Stimulated activated CD4-positive, alpha-beta T cell treated with anti-CD3 and anti-CD28 coated beads, TNF-alpha, amount 100 ng/mL, for 48 hours (primary cell): ENCODE results near the gene ANKRD36.
A peak's percentile ranks its signal among the peaks of the same experiment; 100 is the strongest.
"Not testable (repeated sequence)": the region's sequence is repeated elsewhere in the genome, so short reads cannot be mapped to it uniquely, and the experiment has no call there.

Experiments used
- DNase-seq, 3 donors: peaks; one replicate each; pipeline ENCODE4 v3.0.0-alpha.2; 2020; ENCODE audit warnings: low read depth in 3 of 3

Gene ANKRD36

DNA sequence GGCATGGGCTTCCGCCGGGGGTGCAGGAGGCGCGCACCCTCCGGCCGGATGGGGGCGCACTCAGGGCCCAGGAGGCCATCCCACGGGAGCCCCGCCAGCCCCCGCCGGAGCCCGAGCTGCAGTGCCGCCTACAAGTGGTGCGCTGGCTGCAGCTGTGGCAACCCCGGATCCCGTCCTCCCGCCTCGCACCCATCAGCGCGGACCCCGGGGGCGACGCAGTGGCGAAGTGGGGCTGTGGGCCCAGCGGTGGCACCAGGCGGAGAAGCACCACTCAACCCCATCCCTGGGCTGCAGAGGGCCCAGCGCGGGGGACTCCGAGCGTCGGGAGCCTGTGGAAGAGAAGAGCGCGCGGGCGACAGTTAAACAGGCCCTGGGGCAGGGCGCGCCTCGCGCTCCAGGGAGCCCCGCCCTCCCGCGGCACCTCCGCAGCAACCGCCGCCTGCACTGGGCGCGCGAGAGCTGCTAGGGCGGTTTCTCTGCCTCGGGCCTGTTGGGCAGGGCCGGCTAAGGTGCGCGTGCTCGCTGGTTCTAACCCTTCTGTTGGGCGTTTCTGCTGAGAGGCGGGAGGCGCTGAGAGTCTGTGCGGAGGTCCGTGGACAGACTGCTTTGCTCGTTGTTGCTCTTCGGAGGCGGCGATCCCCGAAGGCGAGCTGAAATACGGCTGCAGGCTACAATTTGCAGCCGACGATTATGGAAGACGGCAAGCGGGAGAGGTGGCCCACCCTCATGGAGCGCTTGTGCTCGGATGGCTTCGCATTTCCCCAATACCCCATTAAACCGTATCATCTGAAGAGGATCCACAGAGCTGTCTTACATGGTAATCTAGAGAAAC is at the start of gene ANKRD36:
TSS of gene ANKRD36 (plus strand) at position 104 of the 832 bp plus-strand sequence. CDS start at position 691, 587 bp downstream.
- DNase-seq = peak; percentile 77 to 82 (median 81)

DNA sequence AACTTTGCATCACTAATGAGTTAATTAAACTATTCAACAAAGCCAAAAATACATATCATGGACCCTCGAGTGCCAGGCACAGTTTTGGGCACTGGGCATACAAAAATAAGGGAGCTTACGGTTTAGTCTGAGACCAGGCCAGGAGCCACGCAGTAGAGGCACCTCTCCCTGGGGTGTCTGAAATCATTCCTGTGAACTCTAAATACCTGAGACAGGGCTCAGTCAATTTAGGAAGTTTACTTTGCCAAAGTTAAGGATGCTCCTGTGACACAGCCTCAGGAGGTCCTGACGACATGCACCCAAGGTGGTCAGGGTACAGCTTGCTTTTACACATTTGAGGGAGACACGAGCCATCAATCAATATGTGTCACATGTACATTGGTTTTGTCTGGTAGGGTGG is 46.9 kb upstream of the ANKRD36 start:
- not testable (repeated sequence) for DNase-seq

DNA sequence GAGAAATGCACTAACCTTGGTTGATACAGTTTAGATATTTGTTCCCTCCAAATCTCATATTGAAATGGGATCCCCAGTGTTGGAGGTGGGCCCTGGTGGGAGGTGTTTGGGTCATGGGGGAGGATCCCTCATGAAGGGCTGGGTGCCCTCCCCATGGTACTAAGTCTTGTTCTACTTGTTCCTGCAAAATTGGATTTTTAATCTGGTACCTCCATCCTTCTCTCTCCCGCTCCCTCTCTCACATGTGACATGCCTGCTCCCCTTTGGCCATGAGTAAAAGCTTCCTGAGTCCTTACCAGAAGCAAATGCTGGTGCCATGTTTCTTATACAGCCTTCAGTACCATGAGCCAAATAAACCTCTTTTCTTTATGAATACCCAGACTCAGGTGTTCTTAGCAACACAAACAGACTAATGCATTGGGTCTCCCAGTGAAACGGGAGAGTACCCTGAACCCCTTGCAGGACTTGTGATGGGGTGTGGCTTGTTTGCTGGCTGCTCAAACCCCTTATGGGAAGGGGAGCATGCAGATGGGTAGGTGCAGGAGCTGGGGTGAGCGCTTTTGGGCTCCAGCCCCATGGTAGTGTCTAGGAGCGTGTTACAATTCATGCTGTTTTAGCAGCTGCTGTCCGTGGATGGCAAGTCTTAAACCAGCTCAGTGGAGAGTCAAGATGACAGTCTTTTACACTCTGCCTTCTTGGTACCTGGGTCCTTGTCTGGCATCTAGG is 45.5 kb upstream of the ANKRD36 start:
- no peak for DNase-seq

DNA sequence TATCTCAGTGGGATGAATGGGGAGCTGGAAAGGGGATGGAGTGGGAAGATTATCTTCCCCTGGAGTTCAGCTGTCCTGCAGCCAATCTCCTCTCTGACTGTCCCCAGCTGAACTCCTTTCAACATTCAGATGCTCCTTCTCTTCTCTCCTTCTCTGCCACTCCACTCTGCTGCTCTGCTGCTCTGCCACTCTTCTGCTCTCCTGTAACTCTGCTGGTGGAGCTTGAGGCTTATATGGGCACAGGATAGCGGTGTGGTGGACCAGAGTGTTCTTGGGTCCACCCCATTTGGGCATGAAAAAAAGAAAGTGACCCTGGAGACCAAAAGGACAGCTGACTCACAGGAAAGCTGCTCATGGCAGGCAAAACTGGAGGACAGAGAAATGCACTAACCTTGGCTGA is 44.9 kb upstream of the ANKRD36 start:
- no peak for DNase-seq

DNA sequence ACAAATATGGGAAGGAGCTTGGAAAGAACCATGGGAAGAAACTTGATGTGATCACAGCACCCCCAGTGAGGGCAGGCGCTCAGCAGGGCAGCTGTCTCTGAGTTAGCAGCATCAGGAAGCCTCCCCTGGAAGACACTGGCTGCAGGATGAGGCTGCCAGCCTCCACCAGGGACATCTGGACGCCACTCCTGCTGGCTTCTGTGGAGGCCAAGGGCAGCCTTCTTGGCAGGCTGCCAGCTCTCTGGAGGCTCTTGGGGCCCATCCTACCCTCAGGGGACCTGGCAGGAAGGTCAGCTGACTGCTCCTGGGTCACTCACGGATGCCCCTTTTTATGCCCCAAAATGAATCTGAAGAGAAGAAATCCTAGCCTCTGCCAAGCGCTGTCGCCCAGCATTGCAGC is 44.2 kb upstream of the ANKRD36 start:
- not testable (repeated sequence) for DNase-seq

DNA sequence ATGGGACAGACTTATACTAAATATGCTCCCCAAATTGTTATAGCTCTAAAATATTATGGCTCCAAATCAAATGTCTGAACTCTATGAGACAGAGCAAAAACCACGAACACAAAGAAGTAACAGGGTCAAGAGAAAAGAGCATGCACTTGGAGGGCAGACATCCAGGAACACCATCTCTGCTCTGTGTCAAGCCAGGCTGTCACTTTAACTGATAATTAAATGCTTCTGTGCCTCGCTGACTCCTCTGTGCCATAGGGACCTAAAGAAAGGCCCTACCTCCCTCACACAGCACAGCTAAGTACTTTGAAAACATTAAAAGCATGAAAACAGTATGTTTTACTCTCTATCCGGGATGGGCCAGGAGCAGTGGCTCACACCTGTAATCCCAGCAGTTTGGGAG is 42.0 kb upstream of the ANKRD36 start:
- DNase-seq = not testable (repeated sequence)

DNA sequence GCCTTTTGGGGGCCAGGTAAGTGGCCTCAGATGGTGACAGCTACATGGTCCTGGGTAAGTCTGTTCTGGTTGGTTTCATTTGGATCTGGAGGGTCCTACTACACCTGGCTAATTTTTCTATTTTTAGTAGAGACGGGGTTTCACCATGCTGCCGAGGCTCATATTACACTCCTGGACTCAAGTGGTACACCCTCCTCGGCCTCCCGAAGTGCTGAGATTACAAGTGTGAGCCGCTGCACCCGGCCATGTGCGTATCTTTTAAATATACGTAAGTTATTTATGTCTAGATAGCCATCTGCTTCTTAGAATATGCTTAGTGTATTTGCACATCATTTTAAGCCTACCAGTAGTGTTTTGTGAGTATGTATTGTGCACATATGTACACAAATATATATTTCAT is 35.7 kb upstream of the ANKRD36 start:
- DNase-seq = not testable (repeated sequence)

DNA sequence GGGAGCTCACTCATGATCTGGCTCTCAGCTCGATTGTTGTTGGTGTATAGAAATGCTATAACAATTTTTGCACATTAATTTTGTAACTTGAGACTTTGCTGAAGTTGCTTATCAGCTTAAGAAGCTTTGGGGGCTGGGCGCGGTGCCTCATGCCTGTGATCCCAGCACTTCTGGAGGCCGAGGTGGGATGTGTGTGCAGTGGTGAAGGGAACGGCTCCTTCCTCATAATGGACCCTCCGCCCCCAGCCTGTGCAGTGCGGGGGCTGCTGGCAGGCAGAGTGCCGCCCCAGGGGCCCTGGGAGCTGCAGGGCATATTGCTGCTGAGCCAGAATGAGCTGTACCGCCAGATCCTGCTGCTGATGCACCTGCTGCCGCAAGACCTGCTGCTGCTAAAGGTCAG is 32.1 kb upstream of the ANKRD36 start:
- DNase-seq = not testable (repeated sequence)

DNA sequence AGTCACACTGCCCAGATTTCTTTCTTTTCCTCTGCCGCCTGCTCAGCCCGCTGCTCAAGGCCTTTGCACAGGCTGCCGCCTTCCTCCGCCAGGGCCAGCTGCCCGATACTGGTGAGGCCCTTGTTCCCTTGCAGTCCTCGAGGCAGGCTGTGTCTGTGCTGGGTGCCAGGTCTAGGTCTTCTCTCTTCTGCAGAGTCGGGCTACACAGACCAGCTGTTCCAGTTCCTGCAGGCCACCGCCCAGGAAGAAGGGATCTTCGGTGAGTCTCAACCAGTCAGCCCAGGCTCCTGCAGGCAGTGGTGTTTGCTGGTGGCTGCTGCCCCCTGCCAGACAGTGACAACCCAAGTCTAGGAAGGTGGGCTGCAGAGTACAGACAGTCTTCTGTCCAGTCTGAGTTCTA is 30.7 kb upstream of the ANKRD36 start:
- not testable (repeated sequence) for DNase-seq

DNA sequence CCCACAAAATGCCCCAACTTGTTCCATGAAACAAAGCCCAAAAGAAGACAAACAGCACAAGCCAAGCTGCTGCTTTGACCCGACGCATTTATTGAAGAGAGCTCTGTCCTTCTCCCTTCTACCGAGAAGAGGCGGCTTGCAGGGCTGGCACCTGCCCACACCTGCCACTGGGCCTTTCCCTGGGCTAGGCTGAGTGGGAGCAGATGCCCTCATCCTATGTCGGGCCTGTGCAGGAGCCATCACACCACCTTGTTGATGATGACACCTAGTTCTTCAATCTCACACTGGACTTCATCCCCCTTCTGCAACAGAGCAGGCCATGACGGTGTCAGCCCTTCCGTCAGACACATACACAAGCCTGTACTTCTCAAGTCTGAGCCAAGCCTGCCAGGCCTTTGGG is 29.4 kb upstream of the ANKRD36 start:
- not testable (repeated sequence) for DNase-seq

DNA sequence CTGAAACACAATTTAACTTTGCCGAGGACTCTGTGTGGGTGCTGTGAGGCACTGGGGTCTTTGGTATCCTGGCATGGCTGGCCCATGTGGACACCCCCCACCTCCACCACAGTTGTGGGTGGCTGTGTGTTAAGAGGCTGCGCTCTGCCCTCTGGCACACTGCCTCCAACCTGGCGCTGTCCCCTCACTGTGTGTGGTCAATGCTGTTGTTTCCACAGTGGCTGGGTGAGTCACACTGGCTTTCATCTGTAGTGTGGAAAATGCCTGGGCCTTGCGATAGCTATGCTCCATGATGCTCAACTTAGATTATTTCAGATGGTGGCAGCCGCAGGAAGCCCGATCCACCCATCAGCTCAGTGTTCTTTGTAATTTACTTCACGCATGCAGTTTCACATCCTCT is 27.9 kb upstream of the ANKRD36 start:
- DNase-seq = not testable (repeated sequence)

DNA sequence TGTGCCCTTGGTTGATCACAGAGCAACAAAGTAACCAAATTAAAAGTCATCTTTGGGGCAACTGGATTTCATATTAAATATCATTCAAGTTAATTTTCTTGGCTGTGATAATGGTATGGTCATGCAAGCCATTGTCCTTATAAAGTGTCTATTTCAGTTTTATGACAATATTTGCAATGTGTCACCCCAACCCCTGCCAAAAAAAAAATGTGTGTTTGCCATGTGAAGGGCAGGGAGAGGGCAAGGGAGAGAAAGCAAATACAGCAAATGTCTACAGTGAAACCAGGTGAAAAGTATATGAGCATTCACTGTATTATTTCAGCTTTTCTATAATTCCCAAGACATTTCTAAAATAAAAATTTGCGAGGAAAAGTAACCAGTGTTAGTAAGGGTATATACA is 24.2 kb upstream of the ANKRD36 start:
- not testable (repeated sequence) for DNase-seq

DNA sequence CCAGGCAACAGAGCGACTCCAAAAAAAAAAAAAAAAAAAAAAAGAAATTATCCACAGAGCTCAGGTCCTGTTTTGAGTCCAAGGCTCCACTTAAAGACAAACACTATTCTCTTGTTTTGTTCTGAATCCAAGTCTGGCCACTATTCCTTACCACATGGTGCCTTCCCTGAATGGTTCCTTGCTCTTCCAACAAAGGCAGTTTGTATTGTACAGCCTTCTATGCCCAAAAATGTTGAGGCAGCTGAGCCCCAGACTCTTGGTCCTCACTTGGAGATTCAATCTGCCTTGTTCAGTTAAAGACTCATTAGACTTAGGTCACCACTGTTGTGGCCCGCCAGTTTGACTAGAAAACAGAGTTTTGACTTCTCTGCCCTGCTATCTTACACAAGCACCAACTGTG is 20.0 kb upstream of the ANKRD36 start:
- DNase-seq = not testable (repeated sequence)

DNA sequence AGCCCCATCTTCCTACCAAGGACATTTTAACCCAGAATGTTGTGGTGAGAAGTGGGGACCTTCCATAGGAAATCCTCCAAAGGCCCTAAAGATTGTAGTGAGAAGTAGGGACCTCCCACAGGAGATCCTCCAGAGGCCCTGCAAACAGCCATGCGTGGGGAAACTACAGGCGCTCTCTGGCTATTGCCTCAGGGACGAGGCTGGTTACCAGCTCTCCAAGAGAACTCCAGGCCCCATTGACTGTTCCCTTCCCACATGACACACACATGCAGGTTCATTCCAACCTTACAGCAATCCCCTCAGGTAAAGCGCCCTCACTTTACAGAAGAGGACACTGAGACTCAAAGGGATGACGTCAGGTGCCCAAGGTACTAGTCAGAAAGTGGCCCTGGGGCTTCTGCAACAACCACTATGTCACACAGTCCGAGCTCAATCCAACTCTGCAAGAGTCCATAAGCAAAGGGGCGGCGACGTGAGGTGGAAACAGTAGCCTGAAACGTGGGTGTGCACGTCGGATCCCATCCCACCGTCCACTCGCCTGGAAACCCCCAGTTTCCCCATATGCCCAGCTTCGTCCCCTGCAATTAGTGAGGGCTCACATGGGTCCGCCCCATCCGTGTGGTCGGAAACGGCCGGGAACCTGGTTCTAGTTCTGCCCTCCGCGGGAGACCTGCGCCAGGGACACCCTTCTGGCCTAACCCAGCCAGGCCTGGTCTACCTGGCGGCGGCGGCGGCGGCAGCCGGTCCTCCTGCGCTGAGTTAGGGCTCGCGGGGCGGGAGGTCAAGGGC is 18.8 kb upstream of the ANKRD36 start:
- not testable (repeated sequence) for DNase-seq

DNA sequence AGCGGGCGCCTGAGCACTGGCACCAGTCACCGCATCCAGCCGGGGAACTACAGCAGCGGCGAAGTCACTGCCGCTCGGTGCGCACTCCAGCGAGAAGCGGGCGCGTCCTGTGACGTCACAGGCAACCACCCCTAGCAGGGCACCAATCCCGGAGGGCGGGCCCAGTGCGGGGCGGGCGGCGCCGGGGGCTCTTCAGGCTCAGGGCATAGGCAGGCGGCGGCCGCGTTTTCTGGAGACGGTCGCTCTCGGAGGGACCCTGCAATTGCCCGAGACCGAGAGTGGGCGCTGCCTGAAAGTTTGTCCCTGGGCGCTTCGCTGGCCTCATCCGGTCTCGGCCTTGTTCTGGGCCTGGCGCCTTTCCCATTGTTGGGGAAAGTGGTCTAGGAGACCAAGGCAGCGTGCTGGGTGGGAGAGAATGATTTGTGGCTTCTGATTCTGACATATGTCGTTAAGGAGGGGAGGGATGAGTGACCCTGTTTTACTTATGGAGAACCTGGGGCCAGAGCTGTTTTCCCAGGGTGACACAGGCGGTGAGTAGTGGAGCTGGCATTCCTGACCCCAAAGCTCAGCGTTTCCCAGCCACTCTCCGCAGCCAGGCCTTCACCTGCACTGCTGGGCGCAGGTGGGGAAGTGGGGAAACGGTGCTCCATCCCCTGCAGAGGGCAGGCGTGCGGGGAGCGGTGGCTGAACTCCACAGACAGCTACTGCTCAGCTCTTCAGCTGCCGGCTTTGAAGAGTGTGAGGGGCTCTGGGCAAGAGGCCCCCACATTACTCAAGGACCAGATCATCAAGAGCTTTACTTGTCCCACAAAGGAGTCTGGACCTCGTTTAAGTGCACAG is 18.0 kb upstream of the ANKRD36 start, which contains the start of gene FAHD2B:
TSS of gene FAHD2B (minus strand) at position 111 of the 840 bp plus-strand sequence. CDS start 3,176 bp downstream, outside the sequence.
- peak; percentile 63 to 83 (median 72) for DNase-seq

DNA sequence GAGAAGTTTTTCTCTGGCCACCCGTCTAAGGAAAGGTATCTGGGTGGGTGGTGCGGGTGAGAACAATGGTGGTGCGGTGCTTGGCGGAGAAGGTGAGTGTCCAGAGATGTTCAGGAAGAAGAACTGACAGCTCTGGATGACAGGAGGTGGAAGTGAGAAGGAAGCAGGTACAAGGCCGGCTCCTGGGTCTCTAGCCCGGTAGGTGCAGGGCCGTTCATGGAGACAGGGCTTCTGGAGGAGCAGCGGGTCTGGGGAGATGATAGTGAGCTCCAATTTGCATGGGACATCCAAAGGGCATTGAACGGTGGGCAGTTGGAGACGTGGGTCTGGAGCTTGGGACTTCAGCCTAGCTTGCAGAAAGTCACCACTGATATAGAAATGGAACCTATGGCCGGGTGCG is 17.3 kb upstream of the ANKRD36 start:
- DNase-seq = no peak

DNA sequence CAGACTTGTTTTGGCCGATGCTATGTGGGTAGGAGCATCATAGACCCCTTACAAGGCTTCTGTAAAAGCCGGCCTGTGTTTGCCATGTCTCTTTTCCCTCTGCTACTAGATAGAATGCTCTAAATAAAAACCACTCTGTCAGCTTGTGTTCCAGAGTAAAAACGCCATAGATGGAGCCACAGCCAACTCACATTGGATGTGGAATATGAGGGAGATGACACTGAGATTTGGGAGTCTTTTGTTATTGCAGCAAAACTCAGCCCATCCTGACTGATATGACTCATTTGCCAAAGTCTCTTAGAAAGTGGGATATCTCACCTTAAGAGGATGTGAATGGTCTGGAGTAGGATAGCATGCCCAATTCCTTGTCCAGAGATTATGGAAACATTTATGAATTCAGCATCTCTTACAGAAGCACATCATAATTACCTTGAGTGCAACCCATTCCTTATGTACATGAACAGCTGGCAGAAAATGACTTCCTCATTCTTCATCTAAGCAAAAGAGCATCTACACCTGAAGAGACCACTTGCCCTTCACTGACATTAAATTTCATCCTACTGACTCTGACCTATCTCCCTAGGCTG is 14.1 kb upstream of the ANKRD36 start:
- DNase-seq = not testable (repeated sequence)

DNA sequence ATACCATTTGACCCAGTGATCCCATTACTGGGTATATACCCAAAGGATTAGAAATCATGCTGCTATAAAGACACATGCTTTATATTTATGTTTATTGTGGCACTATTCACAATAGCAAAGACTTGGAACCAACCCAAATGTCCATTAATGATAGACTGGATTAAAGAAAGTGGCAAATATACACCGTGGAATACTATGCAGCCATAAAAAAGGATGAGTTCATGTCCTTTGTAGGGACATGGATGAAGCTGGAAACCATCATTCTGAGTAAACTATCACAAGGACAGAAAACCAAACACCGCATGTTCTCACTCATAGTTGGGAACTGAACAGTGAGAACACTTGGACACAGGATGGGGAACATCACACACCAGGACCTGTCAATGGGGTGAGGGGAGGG is 6.1 kb upstream of the ANKRD36 start:
- not testable (repeated sequence) for DNase-seq

DNA sequence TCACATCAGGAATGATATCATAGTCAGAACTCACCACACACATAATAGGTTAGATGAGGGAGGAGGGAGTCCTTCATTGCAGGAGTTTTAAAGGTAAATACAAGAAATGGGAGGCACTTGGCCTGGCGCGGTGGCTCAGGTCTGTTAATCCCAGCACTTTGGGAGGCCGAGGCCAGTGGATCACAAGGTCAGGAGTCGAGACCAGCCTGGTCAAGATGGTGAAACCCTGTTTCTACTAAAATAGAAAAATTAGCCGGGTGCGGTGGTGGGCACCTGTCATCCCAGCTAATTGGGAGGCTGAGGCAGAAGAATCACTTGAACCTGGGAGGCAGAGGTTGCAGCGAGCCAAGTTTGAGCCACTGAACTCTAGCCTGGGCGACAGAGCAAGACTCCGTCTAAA is 1.7 kb upstream of the ANKRD36 start:
- DNase-seq = not testable (repeated sequence)

DNA sequence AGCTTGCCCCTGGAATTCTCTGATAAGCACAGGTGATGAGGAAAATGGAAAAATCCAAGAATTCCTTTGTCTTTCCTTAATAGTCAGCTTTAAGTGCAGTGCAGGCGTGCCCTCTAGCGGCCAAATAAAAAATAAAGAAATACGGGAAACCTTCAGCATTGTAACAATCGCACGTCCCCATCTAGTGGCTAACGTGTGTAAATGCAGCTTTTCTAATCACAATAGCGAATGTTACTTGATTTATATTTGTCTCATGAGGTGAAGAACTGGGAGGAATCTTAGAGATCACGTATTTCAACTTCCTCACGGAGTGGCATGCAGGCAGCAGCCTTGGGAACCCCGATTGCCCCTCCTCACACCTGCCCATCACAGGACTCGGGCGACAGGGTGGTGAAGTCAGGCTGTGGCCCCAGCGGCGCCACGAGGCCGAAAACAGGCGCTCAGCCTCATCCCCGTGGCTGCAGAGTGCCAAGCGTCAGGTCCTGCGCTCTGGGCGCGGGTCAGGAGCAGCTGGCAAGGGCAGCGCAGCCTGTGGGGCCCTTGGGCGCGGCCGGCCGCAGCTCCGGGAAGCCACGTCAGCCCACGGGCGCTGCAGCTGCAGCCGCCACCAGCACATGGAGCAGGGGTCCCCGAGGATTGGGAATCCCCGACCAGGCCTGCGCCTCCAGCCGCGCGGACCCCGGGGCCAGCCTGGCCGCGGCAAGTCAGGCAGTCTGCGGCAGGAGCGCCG is 468 bp upstream of the ANKRD36 start:
- DNase-seq = peak; percentile 17 to 52 (median 19)
